OCI-LY7 (cell line): ENCODE results near the gene PAK1IP1. TPM values are rescaled to one million over a fixed set of nuclear protein-coding genes. Genes with fewer than 3 reads are reported as not detected.

Experiments
- BruUV-seq: library from RNA; stranded (reverse); fragments of 400-500 nt; replicated peaks from 2 replicates; lab custom pipeline; 2021; lab: Mats Ljungman, UMichigan
- CTCF ChIA-PET: fragments of 300-600 bp; sonication (Branson Sonifier 250); formaldehyde crosslinking; loops from one replicate; lab custom pipeline; 2022; ENCODE audit warnings: antibody characterized with exemption; ENCODE audit not compliant: unreplicated experiment; lab: Charles Lee
- POLR2A ChIA-PET: fragments of 300-600 bp; sonication (Branson Sonifier 250); formaldehyde crosslinking; loops from one replicate; lab custom pipeline; 2022; ENCODE audit warnings: antibody characterized with exemption; lab: Charles Lee
- DNase-seq: peaks from one replicate; pipeline ENCODE4 v3.0.0-alpha.2; 2015; ENCODE audit warnings: low spot score
- H2AFZ ChIP-seq: fragments of 200-600 bp; sonication (generic), shearing (Covaris generic); 2 replicates; pipeline ENCODE4 v1.6.1; 2014; ENCODE audit warnings: mild to moderate bottlenecking, antibody characterized with exemption, low read length, moderate library complexity
- H3K27ac ChIP-seq: fragments of 200-600 bp; sonication (generic); 2 replicates; pipeline ENCODE4 v1.5.1; 2014; ENCODE audit warnings: mixed run types, low read depth, mild to moderate bottlenecking, moderate library complexity, low read length, inconsistent platforms; ENCODE audit not compliant: poor library complexity, severe bottlenecking
- H3K36me3 ChIP-seq: fragments of 200-600 bp; sonication (generic); 2 replicates; pipeline ENCODE4 v1.6.1; 2014; ENCODE audit warnings: mild to moderate bottlenecking, antibody characterized with exemption, low read length, moderate library complexity, mixed read lengths; ENCODE audit not compliant: insufficient read depth
- H3K4me1 ChIP-seq: fragments of 200-600 bp; sonication (generic); 2 replicates; pipeline ENCODE4 v1.5.1; 2014; ENCODE audit warnings: mild to moderate bottlenecking, low read length; ENCODE audit not compliant: insufficient read depth, poor library complexity, severe bottlenecking
- H3K4me2 ChIP-seq: fragments of 200-600 bp; sonication (generic); 2 replicates; pipeline ENCODE4 v1.6.1; 2014; ENCODE audit warnings: mild to moderate bottlenecking, low read length
- H3K4me3 ChIP-seq: fragments of 200-600 bp; sonication (generic); 2 replicates; pipeline ENCODE4 v1.5.1; 2014; ENCODE audit warnings: mild to moderate bottlenecking, low read depth, low read length; ENCODE audit not compliant: poor library complexity, severe bottlenecking
- H3K79me2 ChIP-seq: fragments of 200-600 bp; sonication (generic); 2 replicates; pipeline ENCODE4 v1.6.1; 2016; ENCODE audit warnings: low read depth, mild to moderate bottlenecking, low read length, moderate library complexity, mixed read lengths; ENCODE audit not compliant: insufficient read depth
- H3K9me2 ChIP-seq: fragments of 200-600 bp; sonication (generic); 2 replicates; pipeline ENCODE4 v1.6.1; 2016; ENCODE audit warnings: mild to moderate bottlenecking, low read length, mixed read lengths; ENCODE audit not compliant: insufficient read depth
- H3K9me3 ChIP-seq: fragments of 200-600 bp; sonication (generic); 2 replicates; pipeline ENCODE4 v1.6.1; 2014; ENCODE audit warnings: mild to moderate bottlenecking, mixed run types, low read length, mixed read lengths
- H4K20me1 ChIP-seq: fragments of 200-600 bp; sonication (generic); 2 replicates; pipeline ENCODE4 v1.6.1; 2014; ENCODE audit warnings: mild to moderate bottlenecking, antibody characterized with exemption, low read length, moderate library complexity, mixed read lengths; ENCODE audit not compliant: insufficient read depth
- EZH2phosphoT487 ChIP-seq: fragments of 200-600 bp; sonication (generic); IDR thresholded peaks from 2 replicates; pipeline ENCODE4 v1.6.1; 2018; ENCODE audit warnings: low read depth, borderline replicate concordance, mild to moderate bottlenecking, mixed run types, antibody characterized with exemption, low read length, moderate library complexity, mixed read lengths
- intact Hi-C: fragments of 100-400 bp; cut with micrococcal nuclease; formaldehyde crosslinking; loops from one replicate; pipeline ENCODE4 v1.10.0; 2022; ENCODE audit not compliant: unreplicated experiment
- total RNA-seq, 2 experiments: library from RNA; depleted of rRNA in 1 of 2; stranded (reverse); fragments of >200 nt in 1 of 2; shearing (Covaris generic) in 1 of 2; gene quantifications; 2 replicates each; pipeline ENCODE4 v1.2.3, GENCODE V29; 2014 to 2022
- TF ChIP-seq, protein P1 (sequence below): fragments of 200-600 bp; sonication (generic); conservative IDR thresholded peaks from 2 replicates; pipeline ENCODE4 v1.5.1; 2014; ENCODE audit warnings: mild to moderate bottlenecking, antibody characterized with exemption, low read length, moderate library complexity, mixed read lengths

PAK1IP1 gene
- total RNA-seq, 2 experiments from 2014 or later = 21.8 to 27.8 TPM

DNA sequence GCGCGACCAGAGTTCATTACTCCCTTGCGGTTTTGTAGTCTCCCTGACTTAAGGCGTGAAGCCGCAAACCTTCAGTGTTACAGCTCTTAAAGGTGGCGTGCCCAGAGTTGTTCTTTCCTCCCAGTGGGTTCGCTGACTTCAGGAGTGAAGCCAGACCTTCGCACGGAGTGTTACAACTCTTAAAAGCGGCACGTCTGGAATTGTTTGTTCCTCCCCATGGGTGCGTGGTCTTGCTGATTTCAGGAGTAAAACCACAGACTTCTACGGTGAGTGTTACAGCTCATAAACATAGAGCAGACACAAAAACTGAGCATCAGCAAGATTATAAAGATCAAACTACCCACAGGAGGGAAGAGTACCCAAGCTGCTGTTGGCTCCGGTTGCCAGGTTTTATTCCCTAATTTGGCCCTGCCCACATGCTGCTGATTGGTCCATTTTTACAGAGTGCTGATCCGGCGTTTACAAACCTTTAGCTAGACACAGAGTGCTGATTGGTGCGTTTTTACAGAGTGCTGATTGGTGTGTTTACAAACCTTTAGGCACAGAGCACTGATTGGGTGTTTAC, 38.5 kb downstream of the PAK1IP1 start:
- H2AFZ ChIP-seq = no peak overlapping the region
- H3K36me3 ChIP-seq = no peaks in the 10 kb centered on the region
- H3K79me2 ChIP-seq = no peaks in the 10 kb centered on the region
- H3K9me2 ChIP-seq = no peaks in the 10 kb centered on the region
- DNase-seq = no peak
- no peaks in the 10 kb centered on the region for H3K9me3 ChIP-seq
- TF ChIP-seq EZH2phosphoT487 = no peak
- TF ChIP-seq, protein P1, sequence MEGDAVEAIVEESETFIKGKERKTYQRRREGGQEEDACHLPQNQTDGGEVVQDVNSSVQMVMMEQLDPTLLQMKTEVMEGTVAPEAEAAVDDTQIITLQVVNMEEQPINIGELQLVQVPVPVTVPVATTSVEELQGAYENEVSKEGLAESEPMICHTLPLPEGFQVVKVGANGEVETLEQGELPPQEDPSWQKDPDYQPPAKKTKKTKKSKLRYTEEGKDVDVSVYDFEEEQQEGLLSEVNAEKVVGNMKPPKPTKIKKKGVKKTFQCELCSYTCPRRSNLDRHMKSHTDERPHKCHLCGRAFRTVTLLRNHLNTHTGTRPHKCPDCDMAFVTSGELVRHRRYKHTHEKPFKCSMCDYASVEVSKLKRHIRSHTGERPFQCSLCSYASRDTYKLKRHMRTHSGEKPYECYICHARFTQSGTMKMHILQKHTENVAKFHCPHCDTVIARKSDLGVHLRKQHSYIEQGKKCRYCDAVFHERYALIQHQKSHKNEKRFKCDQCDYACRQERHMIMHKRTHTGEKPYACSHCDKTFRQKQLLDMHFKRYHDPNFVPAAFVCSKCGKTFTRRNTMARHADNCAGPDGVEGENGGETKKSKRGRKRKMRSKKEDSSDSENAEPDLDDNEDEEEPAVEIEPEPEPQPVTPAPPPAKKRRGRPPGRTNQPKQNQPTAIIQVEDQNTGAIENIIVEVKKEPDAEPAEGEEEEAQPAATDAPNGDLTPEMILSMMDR = no peak
- H3K4me3 ChIP-seq = no peak overlapping the region
- ChIA-PET POLR2A (interaction anchor here (1.0 to 1.1 kb wide), 2 partner anchors 9 to 222 kb away, joined by 3 read pairs; no protein-coding TSS in a partner anchor), CTCF (interaction anchor here (0.6 kb wide), 1 partner anchor 226 kb away, joined by 3 read pairs; no protein-coding TSS in a partner anchor)
- no peak overlapping the region for H3K4me2 ChIP-seq
- no TSS peak for BruUV-seq
- intact Hi-C loops = no loop called here
- H3K4me1 ChIP-seq = no peaks in the 10 kb centered on the region
- no peak overlapping the region for H3K27ac ChIP-seq
- no peaks in the 10 kb centered on the region for H4K20me1 ChIP-seq

DNA sequence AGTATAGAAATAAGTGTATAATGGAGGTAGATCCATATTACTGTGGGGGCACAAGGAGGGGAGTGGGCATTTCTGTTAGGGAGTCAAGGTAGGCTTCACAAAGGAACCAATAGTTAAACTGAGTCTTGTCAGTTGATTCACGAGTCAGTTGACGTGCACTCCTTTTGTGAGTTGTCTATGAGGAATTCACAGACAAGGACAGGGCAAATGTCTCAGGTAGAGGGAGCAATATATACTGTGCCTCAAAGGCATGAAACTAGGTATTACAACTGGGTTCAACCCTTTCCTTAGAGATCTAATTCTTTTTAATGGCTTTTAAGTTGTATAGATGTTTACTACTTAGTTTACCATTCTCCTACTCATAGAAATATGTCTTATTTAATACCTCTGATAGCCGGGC, 39.1 kb downstream of the PAK1IP1 start:
- H3K4me2 ChIP-seq = no peak overlapping the region
- no peaks in the 10 kb centered on the region for H4K20me1 ChIP-seq
- no peak for TF ChIP-seq EZH2phosphoT487
- TF ChIP-seq, protein P1 = no peak

DNA sequence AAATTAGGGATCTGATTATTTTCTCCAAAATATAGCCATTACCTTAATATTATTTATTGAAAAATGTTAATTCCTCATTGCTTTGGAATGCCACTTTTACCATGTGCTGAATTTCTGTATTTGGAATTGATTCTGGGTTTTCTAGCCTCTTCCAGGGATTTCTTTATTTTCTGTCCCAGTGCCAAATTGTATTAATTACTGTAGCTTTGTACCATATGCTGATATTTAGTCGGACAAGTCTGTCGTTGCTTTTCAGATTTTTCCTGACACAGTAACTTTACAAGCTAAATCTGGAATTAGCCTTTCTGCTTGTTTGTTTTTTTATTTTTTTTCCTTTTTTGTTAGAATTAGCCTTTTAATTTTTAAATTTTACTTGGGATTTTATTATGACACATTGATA, 42.0 kb downstream of the PAK1IP1 start:
- POLR2A ChIA-PET = interaction anchor here (0.6 to 1.1 kb wide), 5 partner anchors 10 to 967 kb away, joined by 3 to 5 read pairs (median 3); no protein-coding TSS in a partner anchor
- CTCF ChIA-PET = no interaction called here

More for the DNA sequence above, 39.1 kb downstream of the PAK1IP1 start:
- DNase-seq = no peak
- no peaks in the 10 kb centered on the region for H3K4me1 ChIP-seq
- POLR2A ChIA-PET = no interaction called here
- no TSS peak for BruUV-seq
- H3K9me2 ChIP-seq = no peaks in the 10 kb centered on the region
- H3K27ac ChIP-seq = no peak overlapping the region
- intact Hi-C loops = no loop called here
- H3K36me3 ChIP-seq = no peaks in the 10 kb centered on the region
- no peaks in the 10 kb centered on the region for H3K79me2 ChIP-seq
- no peaks in the 10 kb centered on the region for H3K9me3 ChIP-seq
- no peak overlapping the region for H3K4me3 ChIP-seq
- no peak overlapping the region for H2AFZ ChIP-seq
- CTCF ChIA-PET = no interaction called here

More for the DNA sequence above, 42.0 kb downstream of the PAK1IP1 start:
- TF ChIP-seq, protein P1 = no peak
- intact Hi-C loops = no loop called here
- Histone ChIP-seq H3K9me3 (no peaks in the 10 kb centered on the region), H4K20me1 (no peaks in the 10 kb centered on the region), H2AFZ (no peak overlapping the region), H3K9me2 (no peaks in the 10 kb centered on the region), H3K4me2 (no peak overlapping the region), H3K36me3 (no peaks in the 10 kb centered on the region), H3K27ac (no peak overlapping the region), H3K4me1 (no peaks in the 10 kb centered on the region), H3K79me2 (no peaks in the 10 kb centered on the region), H3K4me3 (no peak overlapping the region)
- no peak for DNase-seq
- no TSS peak for BruUV-seq
